TTC549 (cell line): ENCODE measurements around the gene GRIK5.
A peak's percentile ranks its signal among the peaks of the same experiment; 100 is the strongest.
"Not testable (repeated sequence)": the region's sequence is repeated elsewhere in the genome, so short reads cannot be mapped to it uniquely, and the experiment has no call there.

Experiments
- FAIRE-seq: peaks from 2 replicates; lab custom pipeline; 2012; peaks lifted over from hg19 to GRCh38; lab: Jason Lieb, UNC

GRIK5 gene

GRCh38 chr19:42042455-42043170 is 27.4 kb downstream of the GRIK5 start:
- no peak for FAIRE-seq

DNA sequence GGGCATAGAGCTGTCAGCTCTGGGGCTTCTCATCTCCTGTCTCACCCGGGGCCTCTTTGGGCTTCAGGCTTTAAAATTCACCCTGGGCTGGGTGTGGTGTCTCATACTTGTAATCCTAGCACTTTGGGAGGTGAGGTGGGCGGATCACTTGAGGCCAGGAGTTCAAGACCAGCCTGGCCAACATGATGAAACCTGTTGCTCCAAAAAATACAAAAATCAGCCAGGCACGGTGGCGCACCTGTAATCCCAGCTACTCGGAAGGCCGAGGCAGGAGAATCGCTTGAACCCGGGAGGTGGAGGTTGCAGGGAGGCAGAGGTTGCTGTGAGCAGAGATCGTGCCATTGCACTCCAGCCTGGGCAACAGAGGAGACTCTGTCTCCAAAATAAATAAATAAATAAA is 29.5 kb downstream of the GRIK5 start:
- not testable (repeated sequence) for FAIRE-seq

- no peak for FAIRE-seq
Observed at GRCh38 chr19:42040031-42040430, 30.0 kb downstream of the GRIK5 start.

GRCh38 chr19:42038666-42039065 is 31.3 kb downstream of the GRIK5 start:
- no peak for FAIRE-seq

GRCh38 chr19:42037649-42038048 is 32.4 kb downstream of the GRIK5 start:
- FAIRE-seq = no peak

DNA sequence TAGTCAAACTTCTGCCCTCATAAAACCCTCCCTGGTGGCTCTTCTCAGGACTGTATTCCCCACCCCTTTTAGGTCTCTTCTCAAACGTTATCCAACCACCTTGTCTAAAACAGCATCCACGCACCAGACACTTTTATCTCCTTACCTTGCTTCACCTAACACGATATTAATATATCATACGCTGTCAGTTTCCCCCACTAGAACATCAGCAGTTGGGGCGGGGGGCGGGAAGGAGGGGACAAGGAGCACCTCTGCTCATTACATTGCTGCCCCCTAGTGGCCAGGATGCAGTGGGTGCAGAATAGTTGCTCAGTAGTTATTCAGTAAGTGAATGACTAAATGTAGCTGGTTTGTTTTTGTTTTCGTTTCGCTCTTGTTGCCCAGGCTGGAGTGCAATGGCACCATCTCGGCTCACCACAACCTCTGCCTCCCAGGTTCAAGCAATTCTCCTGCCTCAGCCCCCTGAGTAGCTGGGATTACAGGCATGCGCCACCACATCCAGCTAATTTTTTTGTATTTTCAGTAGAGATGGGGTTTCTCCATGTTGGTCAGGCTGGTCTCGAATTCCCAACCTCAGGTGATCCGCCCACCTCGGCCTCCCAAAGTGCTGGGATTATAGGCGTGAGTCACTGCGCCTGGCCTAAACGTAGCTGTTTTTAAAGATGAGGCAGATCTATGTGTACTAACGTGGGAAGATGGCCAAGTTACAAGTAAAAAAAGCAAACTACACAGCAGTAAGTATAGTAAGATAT is 35.2 kb downstream of the GRIK5 start:
- FAIRE-seq = not testable (repeated sequence)

DNA sequence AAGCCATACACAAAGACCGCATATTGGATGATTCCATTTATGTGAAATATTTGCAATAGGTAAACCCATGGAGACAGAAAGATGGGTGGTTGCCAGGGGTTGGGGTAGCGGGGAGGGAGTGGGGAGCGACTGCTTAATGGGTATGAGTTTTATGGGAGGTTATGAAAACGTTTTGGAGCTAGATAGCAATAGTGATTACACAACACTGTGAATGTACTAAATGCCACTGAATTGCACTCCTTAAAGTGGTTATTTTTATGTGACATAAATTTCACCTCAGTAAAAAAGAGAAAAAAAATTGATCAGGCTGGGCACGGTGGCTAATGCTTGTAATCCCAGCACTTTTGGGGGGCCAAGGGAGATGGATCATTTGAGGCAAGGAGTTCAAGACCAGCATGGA is 36.6 kb downstream of the GRIK5 start:
- no peak for FAIRE-seq

GRCh38 chr19:42032431-42032830 is 37.6 kb downstream of the GRIK5 start:
- FAIRE-seq = no peak

DNA sequence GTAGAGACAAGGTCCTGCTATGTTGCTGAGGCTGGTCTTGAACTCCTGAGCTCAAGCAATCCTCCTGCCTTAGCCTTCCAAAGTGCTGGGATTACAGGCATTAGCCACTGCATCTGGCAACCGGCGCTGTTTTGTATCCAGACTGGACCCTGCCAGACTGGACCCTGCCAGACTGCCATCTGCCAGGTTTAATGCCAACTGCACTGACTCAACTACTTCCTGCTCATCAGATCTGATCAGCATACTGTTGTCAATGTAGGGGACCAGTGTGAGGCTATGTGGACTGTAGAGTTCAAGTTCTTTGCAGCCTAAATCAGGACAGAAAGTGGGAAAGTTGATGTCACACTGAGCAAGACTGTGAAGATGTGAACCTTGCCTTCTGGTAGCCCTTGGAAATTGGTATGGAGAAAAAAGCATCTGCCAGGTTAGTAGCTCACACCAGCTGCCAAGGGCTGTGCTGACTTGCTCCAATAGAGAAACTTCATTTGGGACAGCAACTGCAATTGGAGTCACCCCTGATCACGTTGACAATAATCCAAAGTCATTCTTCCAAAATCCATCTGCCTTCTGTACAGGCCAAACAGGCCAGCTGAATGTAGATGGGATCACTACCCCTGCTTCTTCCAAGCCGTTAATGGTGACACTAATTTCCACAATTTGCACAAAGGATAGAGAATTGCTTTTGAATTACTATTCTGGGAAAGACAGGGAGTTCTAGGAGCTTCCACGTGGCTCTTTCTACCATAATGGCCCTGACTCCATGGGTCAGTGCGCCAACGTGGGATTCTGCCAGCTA is 39.2 kb downstream of the GRIK5 start:
- no peak for FAIRE-seq

- FAIRE-seq = no peak
Observed at GRCh38 chr19:42028304-42029216, 41.4 kb downstream of the GRIK5 start.

- FAIRE-seq = no peak
Observed at GRCh38 chr19:42024622-42025111, 45.3 kb downstream of the GRIK5 start.

DNA sequence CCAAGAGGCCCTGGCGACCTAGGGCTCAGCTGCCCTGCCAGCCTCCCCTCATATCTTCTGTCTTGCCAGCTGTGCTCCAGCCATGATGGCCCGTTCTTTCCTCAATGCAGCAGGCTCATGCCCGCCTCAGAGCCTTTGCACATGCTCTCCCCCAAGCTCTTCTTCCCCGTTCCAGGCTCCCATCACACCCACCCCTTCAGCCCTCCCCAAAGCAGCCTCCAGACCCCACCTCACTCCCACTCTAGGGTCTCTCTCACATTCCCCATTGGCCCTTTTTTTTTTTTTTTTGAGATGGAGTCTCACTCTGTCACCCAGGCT is 46.1 kb downstream of the GRIK5 start:
- no peak for FAIRE-seq

- peak; percentile 17 for FAIRE-seq
Observed at GRCh38 chr19:42023121-42023942, 46.7 kb downstream of the GRIK5 start.

DNA sequence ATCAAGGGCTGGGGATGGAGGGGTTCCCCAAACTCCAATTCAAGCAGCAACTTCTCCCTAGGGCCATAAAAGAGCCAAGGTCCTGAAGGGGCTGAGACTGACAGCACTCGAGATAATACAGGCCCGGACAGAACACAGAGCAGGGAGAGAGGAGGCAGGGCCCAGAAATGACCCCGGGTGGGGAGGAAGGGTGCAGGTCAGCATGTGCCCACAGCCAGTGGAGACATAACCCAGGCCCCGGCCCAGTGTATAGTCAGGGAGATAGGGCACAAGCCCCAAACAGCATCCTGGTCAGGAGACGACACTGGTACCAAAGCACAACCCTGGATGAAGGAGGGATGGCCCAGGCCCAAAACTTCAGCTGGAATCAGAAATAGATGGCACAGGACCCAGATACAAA is 47.4 kb downstream of the GRIK5 start:
- no peak for FAIRE-seq

DNA sequence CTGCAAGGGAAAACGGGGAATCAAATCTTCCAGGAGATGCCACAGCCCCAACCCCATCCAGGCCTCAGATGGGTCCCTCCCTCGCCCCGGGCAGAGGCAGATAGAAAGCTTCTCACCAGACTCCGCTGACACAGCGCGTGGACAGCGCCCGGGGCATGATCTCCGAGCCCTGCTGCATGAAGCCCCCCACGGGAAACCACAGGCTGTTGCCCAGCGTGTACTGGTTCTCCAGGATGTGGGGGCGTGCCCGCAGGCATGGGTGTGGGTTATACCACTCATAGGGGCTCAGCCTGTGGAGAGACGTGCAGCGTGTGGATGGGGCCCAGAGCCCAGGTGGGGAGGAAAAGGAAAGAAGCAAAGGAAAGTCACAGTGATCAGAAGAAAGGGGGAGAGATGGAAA is 48.8 kb downstream of the GRIK5 start:
- no peak for FAIRE-seq

DNA sequence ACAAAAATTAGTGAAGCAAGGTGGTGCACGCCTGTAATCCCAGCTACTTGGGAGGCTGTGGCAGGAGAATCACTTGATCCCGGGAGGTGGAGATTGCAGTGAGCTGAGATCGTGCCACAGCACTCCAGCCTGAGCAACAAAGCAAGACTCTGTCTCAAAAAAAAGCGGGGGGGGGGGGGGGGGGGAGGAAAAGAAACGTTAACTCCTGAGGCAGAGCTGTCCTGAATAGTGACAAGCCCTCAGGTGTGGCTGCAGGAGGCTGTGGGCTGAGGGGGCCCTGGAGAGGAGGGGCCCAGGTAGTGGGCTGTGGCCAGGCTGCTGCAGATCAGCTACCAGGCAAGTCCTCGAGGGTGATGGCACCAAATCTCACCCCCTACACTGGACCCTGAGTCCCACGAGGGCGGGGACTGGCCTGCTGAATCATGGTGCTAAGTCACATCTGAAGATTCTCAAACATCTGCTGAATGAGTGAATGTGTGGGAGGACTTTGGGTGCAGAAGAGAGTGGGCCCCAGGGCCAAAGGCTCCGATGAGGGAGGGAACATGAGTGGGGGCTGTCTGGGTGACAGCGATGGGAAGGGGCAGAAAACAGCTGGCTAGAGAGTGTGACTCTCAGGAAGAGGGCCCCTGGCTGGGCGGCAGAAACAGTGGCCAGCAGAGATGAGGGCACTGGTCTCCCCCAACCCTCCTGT is 51.4 kb downstream of the GRIK5 start:
- no peak for FAIRE-seq

DNA sequence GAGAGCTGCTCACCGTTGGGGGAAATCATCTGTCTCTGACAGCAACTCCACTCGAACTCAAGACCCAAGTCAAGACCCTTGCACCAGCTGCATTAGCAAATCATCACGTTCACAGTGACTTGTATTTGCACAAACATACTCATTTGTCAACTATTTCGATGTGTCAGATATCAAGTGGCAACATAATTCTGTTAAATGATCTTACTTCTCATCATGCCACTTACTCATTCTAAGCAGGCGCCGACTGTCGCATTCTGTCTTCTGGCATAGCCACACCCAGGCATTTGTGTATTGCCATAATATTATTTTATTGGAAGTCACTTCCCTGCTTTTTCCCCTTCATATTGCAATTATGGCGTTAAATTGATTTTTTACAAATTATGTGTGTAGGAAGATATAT is 53.0 kb downstream of the GRIK5 start:
- no peak for FAIRE-seq

DNA sequence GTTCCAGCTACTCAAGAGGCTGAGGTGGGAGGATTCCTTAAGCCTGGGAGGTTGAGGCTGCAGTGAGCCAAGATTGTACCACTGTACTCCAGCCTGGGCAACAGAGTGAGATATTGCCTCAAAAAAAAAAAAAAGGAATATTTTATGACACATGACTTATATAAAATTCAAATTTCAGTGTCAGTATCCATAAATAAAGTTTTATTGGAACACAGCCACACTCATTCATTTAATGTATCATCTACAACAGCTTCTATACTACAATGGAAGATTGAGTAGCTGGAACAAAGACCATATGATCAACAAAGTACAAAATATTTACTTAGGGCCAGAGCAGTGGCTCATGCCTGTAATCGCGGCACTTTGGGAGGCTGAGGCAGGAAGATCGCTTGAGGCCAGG is 57.3 kb downstream of the GRIK5 start:
- FAIRE-seq = not testable (repeated sequence)

GRCh38 chr19:42010245-42011126 is 59.5 kb downstream of the GRIK5 start:
- FAIRE-seq = no peak
